ENCODE data around the gene F10. TPM values are rescaled to one million over a fixed set of nuclear protein-coding genes. Genes with fewer than 3 reads are reported as not detected.

F10 gene
- polyA plus RNA-seq, 1 of the 3 experiments (the other 2 are of a cell fraction): 12.5 TPM

GRCh38 chr13:113074876-113075275, 47.7 kb upstream of the F10 start:
- 93% methylated on average over 8 of the region's 22 CpGs for WGBS (ENCODE audit: low lambda C conversion rate)
- H3K9me2 ChIP-seq: no peaks in the 10 kb centered on the region
- DNase-seq: no peak
- no peaks in the 10 kb centered on the region for H3K36me3 ChIP-seq (replicated peaks in 1 of 2; ENCODE audit: control insufficient read depth in 1 of 2, insufficient read depth in 2 of 2, low read length in 1 of 2)
- H3K9me3 ChIP-seq: no peaks in the 10 kb centered on the region
- POLR2A ChIA-PET: no interaction called here
- H3K4me1 ChIP-seq (ENCODE audit: control insufficient read depth in 1 of 2, insufficient read depth in 2 of 2, low read depth in 1 of 2, low read length in 1 of 2): no peaks in the 10 kb centered on the region
- H3K4me2 ChIP-seq: no peak overlapping the region
- no peaks in the 10 kb centered on the region for H4K20me1 ChIP-seq (ENCODE audit: insufficient read depth)
- no peak overlapping the region for H3K9ac ChIP-seq
- TF ChIP-seq CTCF (IDR thresholded peaks at IDR 0.05): no peak
- no peak for TF ChIP-seq MEF2A (IDR thresholded peaks at IDR 0.05; ENCODE audit: borderline replicate concordance, low read depth)
- TF ChIP-seq USF2 (IDR thresholded peaks at IDR 0.05; ENCODE audit: borderline replicate concordance, low read depth, low read length): no peak
- CTCF ChIA-PET: interaction anchor here (0.8 kb wide), 1 partner anchor 45 kb away, joined by 3 read pairs; no protein-coding TSS in a partner anchor
- no peak overlapping the region for H2AFZ ChIP-seq (ENCODE audit: low read depth)
- H3K4me3 ChIP-seq (ENCODE audit: low read depth in 2 of 2, low read length in 1 of 2): no peak overlapping the region
- no peak overlapping the region for H3K27ac ChIP-seq (ENCODE audit: low read depth in 2 of 2, low read length in 1 of 2)
- no peaks in the 10 kb centered on the region for H3K79me2 ChIP-seq (ENCODE audit: insufficient read depth)
- H3F3A ChIP-seq (replicated peaks; ENCODE audit: insufficient read depth): no peaks in the 10 kb centered on the region
- H3K27me3 ChIP-seq (ENCODE audit: insufficient read depth): no peaks in the 10 kb centered on the region

DNA sequence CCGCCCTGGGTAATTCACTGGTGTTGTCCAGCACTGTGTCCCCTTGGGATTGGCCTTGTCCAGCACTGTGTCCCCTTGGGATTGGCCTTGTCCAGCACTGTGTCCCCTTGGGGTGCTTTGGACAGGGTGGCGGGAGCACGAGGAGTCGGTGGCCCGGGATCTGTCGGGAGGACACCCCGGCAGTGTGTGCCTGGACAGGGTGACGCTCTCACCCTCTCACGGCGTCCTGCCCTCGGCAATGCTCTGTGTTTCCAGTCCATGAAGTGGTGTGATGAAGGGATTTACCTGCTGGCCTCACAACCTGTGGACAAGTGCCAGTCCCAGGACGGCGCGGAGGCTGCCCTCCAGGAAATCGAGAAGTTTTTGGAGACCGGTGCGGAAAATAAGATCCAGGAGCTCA, 46.9 kb upstream of the F10 start:
- TF ChIP-seq EP300 (IDR thresholded peaks at IDR 0.05; ENCODE audit: borderline replicate concordance in 1 of 2, low read depth in 1 of 2, low read length in 1 of 2) (no peak), SMC3 (IDR thresholded peaks at IDR 0.05; ENCODE audit: low read depth, low read length) (no peak), CHD2 (IDR thresholded peaks at IDR 0.05; ENCODE audit: low read length, partially characterized antibody) (no peak), GATA2 (CRISPR knock-in tag; IDR thresholded peaks at IDR 0.05) (no peak), CTCF (IDR thresholded peaks at IDR 0.05) (no peak), GABPA (IDR thresholded peaks at IDR 0.05; ENCODE audit: low read depth) (no peak), USF2 (IDR thresholded peaks at IDR 0.05; ENCODE audit: borderline replicate concordance, low read depth, low read length) (no peak), FOXM1 (IDR thresholded peaks at IDR 0.05; ENCODE audit: low read depth) (no peak), RFX5 (IDR thresholded peaks at IDR 0.05; ENCODE audit: low read length) (no peak), RCOR1 (IDR thresholded peaks at IDR 0.05; ENCODE audit: low read length) (no peak), RXRA (IDR thresholded peaks at IDR 0.05; ENCODE audit: borderline replicate concordance, low read depth) (no peak), JUND (IDR thresholded peaks at IDR 0.05) (no peak)
- Histone ChIP-seq H3K9me2 (no peaks in the 10 kb centered on the region), H4K20me1 (ENCODE audit: insufficient read depth) (no peaks in the 10 kb centered on the region), H3K27me3 (ENCODE audit: insufficient read depth) (no peaks in the 10 kb centered on the region), H3K36me3 (replicated peaks in 1 of 2; ENCODE audit: control insufficient read depth in 1 of 2, insufficient read depth in 2 of 2, low read length in 1 of 2) (no peaks in the 10 kb centered on the region), H2AFZ (ENCODE audit: low read depth) (no peak overlapping the region), H3K4me2 (no peak overlapping the region), H3K9ac (no peak overlapping the region), H3K4me1 (ENCODE audit: control insufficient read depth in 1 of 2, insufficient read depth in 2 of 2, low read depth in 1 of 2, low read length in 1 of 2) (no peaks in the 10 kb centered on the region; a peak in 1 of 4 replicates), H3K4me3 (ENCODE audit: low read depth in 2 of 2, low read length in 1 of 2) (no peak overlapping the region), H3K9me3 (no peaks in the 10 kb centered on the region), H3K79me2 (ENCODE audit: insufficient read depth) (no peaks in the 10 kb centered on the region), H3F3A (replicated peaks; ENCODE audit: insufficient read depth) (no peaks in the 10 kb centered on the region), H3K27ac (ENCODE audit: low read depth in 2 of 2, low read length in 1 of 2) (no peak overlapping the region)
- no peak for DNase-seq
- CTCF ChIA-PET: no interaction called here
- POLR2A ChIA-PET: no interaction called here
- 95% methylated on average over 11 of the region's 17 CpGs for WGBS (ENCODE audit: low lambda C conversion rate)
